ENCODE measurements around the gene RLN3.
"Not testable (repeated sequence)": the region's sequence is repeated elsewhere in the genome, so short reads cannot be mapped to it uniquely, and the experiment has no call there.

Gene RLN3

DNA sequence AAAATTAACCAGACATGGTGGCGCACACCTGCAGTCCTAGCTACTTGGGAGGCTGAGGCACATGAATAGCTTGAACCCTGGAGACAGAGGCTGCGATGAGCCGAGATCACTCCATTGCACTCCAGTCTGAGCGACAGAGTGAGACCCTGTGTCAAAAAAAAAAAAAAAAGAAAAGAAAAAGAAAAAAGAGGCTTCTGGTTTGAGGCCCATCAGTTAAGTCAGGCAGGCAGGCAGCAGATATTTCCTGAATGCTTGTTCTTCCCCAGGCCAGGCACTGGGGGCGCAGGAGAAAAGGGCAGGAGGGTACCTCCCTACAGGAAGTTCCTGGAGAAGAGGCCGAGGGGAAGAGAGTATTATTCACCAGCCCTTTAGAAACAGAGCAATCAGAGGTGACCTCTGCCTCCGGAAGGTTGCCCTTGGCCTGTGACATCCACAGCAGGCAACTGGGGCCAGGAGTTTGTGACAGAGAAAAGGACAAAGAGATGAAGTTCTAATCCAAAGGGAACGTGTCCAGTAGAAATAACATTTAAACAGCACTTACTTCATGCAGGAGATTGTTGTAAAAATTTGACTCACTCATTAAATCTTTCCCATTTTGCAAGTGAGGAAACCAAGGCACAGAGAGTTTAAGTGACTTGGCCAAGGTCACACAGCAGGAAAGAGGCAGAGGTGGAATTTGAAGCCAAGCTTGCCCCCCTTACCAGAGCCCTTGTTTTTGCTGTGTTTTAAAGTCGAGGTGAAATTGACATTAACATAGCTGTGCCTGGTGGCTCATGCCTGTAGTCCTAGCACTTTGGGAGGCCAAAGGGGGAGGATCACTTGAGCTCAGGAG lies 4.3 kb upstream of the RLN3 start:
- DNase-seq, result no peak

- DNase-seq, result not testable (repeated sequence)
Measured at GRCh38 chr19:14026652-14027192, 1.2 kb upstream of the RLN3 start.

GRCh38 chr19:14028901-14029300 lies 953 bp downstream of the RLN3 start:
- no peak for DNase-seq

DNA sequence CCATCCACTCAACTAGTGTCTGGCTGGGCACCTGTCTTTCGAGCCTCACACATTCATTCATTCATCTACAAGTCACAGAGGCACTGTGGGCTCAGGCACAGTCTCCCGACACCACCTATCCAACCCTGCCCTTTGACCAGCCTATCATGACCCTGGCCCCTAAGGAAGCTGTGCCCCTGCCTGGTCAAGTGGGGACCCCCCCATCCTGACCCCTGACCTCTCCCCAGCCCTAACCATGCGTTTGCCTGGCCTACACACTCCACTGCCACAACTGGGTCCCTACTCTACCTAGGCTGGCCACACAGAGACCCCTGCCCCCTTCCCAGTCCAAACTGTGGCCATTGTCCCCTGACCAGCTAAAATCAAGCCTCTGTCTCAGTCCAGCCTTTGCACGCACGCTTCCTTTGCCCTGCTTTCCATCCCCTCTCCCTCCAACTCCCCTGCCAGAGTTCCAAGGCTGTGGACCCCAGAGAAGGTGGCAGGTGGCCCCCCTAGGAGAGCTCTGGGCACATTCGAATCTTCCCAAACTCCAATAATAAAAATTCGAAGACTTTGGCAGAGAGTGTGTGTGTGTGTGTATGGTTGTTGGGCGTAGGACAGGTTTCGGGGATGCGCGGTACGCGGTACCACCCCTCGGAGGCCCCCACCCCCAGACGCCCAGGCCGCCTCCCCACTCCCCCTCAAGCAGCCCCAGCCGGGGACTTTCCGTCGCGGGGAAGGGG lies 3.2 kb downstream of the RLN3 start:
- DNase-seq, result no peak

DNA sequence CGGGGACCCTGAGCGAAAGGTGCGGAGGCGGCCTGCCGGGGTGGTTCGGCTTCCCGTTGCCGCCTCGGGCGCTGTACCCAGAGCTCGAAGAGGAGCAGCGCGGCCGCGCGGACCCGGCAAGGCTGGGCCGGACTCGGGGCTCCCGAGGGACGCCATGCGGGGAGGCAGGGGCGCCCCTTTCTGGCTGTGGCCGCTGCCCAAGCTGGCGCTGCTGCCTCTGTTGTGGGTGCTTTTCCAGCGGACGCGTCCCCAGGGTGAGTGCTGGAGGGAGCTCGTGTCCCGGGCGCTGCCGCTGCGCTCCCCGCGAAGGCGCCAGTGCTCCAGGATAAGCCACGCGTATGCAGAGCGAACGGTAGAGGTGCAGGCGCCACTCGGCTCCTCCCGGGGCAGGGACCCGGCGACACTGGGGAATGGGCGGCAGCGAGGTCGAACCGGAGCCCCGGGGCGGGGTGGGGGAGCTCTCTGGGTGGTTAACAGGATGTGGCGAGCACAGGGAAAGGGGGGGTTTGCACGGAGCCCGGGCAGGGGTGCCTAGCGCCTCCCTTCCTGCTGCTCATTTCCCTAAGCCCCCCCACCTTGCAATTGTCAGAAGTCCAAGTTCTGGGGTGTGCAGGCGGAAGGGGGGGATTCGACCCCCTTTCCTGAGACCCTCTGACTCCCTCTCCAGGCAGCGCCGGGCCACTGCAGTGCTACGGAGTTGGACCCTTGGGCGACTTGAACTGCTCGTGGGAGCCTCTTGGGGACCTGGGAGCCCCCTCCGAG lies 4.0 kb downstream of the RLN3 start, which contains the start of gene IL27RA:
TSS of gene IL27RA (plus strand) at position 44 of the 762 bp plus-strand sequence. CDS start at position 155, 111 bp downstream.
- no peak for DNase-seq

DNA sequence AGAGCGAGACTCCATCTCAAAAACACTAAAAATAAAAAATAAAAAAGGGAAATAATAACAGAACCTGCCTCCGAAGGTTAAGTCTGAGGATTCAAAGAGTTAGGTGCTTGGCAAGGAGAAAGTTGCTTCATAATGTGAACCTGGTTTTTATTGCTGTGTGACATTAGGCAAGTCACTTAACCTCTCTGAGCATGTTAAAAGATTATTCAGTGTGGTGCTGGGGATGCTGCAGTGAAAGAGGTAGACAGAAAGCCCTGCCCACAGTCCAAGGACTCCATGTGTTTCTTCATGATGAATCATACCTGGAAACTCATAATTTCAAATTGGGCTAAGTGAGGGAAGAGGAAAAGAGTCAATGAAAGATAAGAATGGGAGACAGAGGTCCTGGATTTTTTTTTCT lies 6.0 kb downstream of the RLN3 start:
- DNase-seq, result no peak

DNA sequence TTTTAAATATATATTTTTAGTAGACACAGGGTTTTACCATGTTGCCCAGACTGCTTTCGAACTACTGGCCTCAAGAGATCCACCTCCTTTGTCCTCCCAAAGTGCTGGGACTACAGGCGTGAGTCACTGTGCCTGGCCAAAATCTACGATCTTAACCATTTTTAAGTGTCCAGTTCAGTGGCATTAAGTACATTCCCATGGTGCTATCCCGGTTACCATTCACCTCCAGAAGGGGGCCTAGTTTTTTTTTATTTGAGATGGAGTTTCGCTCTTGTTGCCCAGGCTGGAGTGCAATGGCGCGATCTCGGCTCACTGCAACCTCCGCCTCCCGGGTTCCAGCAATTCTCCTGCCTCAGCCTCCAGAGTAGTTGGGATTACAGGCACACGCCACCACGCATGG lies 7.2 kb downstream of the RLN3 start:
- not testable (repeated sequence) for DNase-seq

- DNase-seq, result no peak
Measured at GRCh38 chr19:14035706-14036105, 7.8 kb downstream of the RLN3 start.

DNA sequence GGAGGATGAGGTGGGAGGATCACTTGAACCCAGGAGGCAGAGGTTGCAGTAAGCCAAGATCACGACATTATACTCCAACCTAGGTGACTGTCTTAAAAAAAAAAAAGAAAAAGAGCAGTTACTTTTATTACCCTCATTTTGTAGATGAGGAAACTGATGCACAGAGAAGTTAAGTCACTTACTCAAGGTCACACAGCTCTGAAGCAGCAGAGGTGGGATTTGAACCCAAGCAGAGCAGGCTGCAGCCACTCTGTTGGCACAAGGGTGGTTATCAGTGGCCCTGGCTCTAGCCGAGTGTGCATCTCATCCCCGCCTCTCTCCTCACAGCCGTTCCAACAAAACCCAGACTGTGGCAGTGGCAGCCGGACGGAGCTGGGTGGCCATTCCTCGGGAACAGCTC lies 11.2 kb downstream of the RLN3 start:
- no peak for DNase-seq

GRCh38 chr19:14042659-14043608 lies 15.0 kb downstream of the RLN3 start:
- not testable (repeated sequence) for DNase-seq

DNA sequence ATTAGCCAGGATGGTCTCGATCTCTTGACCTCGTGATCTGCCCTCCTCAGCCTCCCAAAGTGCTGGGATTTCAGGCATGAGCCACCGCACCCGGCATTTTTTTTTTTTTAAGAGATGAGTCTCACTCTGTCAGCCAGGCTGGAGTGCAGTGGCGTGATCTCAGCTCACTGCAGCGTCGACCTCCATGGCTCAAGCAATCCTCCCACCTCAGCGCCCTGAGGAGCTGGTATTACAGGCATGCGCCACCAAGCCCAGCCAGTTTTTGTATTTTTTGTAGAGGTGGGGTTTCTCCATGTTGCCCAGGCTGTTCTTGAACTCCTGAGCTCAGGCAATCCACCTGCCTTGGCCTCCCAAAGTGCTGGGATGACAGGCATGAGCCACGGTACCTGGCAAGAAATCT lies 19.9 kb downstream of the RLN3 start:
- DNase-seq, result not testable (repeated sequence)

- DNase-seq, result no peak
Measured at GRCh38 chr19:14048443-14049153, 20.6 kb downstream of the RLN3 start.

- DNase-seq, result no peak
Measured at GRCh38 chr19:14050512-14050911, 22.6 kb downstream of the RLN3 start.

DNA sequence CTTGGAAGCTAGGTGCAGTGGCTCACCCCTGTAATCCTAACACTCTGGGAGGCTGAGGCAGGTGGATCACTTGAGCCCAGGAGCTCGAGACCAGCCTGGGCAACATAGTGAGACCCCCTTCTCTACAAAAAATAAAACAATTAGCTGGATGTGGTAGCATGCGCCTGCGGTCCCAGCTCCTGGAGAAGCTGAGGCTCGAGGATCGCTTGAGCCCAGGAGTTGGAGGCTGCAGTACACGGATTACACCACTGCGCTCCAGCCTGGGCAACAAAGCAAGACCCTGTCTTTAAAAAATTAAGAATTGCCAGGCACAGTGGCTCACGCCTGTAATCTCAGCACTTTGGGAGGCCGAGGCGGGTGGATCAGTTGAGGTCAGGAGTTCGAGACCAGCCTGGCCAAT lies 23.0 kb downstream of the RLN3 start:
- not testable (repeated sequence) for DNase-seq

GRCh38 chr19:14051980-14052379 lies 24.0 kb downstream of the RLN3 start:
- no peak for DNase-seq

DNA sequence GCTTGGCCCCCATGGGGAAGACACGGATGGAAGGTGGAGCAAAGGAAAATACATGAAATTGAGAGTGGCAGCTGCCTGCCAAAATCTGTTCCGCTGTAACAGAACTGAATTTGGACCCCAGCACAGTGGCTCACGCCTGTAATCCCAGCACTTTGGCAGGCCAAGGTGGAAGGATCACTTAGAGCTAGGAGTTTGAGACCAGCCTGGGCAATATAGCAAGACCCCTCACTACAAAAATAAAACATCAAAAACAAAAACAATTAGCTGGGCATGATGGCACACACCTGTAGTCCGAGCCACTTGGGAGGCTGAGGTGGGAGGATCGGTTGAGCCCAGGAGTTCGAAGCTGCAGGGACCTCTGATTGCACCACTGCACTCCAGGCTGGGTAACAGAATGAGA lies 24.5 kb downstream of the RLN3 start:
- DNase-seq, result no peak

- no peak for DNase-seq
Measured at GRCh38 chr19:14053032-14053431, 25.1 kb downstream of the RLN3 start.

- DNase-seq, result no peak
Measured at GRCh38 chr19:14053500-14053899, 25.6 kb downstream of the RLN3 start.

DNA sequence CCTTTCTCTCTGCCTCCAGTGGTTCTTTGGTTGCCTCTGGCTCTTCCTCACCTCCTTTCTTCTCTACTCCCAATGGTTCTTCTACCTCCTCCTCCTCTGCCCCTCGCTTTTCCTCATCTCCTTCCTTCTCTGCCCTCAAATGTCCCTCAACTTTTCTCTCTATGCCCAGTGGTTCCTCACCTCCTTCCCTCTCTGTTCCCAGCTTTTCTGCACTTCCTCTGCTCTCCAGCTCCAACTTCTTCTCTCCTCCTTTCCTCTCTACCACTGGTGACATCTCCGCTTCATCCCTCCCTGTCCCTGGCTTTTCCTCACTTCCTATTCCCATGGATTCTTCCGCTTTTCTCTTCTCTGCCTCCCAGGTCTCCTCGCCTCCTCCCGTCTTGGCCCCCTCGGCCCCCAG lies 26.2 kb downstream of the RLN3 start:
- DNase-seq, result no peak

- DNase-seq, result no peak
Measured at GRCh38 chr19:14054721-14055120, 26.8 kb downstream of the RLN3 start.

- no peak for DNase-seq
Measured at GRCh38 chr19:14055396-14055795, 27.4 kb downstream of the RLN3 start.
